22Rv1 (cell line): ENCODE results near the gene UIMC1.

ENCODE experiments used
- ZFX ChIP-seq: fragments of 450-650 bp; IDR thresholded peaks from 2 replicates; pipeline ENCODE4 v1.6.1; 2017; ENCODE audit warnings: antibody characterized with exemption, borderline replicate concordance
- TF ChIP-seq, protein P1 (sequence below): fragments of 450-650 bp; IDR thresholded peaks from 2 replicates; pipeline ENCODE4 v1.5.1; 2017; ENCODE audit warnings: mild to moderate bottlenecking

DNA sequence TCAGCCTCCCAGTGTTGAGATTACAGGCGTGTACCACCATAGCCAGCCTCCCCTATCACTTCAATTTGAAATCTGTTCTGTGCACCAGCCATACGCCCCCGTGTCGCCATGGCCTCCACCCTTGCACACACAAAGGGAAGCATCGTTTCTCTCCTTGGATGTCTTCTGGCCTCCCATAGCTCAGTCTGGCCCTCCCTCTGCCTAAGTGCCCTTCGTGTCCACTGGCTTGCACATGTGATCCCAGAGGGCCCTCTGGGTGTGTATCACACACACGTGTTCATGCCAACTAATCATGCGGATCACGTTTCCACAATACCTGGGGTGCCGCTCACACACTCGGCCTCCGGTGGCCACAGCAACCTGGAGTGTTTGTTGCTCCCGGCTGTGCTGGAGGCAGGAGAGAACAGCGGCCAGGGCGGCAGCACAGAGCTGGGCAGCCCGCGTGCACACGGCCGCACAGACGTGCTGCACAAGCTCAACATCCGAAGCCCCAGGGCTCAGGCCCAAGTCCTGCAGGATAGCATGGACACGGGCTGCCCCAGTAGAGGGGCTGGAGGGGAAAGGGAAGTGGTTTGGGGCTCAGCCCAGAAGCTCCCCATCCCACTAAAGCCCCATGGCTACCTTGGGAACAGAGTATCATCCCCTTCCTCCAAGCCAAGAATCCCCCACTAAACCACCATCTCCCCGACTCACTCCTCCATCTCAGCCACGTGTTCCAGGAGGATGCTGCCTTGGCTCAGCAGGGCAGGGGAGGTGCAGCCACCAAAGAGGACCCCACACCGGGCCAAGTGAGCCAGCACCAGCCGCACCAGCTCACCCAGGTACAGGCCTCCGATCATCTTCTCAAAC is 118.3 kb downstream of the UIMC1 start:
- TF ChIP-seq, protein P1, sequence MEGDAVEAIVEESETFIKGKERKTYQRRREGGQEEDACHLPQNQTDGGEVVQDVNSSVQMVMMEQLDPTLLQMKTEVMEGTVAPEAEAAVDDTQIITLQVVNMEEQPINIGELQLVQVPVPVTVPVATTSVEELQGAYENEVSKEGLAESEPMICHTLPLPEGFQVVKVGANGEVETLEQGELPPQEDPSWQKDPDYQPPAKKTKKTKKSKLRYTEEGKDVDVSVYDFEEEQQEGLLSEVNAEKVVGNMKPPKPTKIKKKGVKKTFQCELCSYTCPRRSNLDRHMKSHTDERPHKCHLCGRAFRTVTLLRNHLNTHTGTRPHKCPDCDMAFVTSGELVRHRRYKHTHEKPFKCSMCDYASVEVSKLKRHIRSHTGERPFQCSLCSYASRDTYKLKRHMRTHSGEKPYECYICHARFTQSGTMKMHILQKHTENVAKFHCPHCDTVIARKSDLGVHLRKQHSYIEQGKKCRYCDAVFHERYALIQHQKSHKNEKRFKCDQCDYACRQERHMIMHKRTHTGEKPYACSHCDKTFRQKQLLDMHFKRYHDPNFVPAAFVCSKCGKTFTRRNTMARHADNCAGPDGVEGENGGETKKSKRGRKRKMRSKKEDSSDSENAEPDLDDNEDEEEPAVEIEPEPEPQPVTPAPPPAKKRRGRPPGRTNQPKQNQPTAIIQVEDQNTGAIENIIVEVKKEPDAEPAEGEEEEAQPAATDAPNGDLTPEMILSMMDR = no peak
- no peak for TF ChIP-seq ZFX
